Testis (tissue), 3 donors: ENCODE data around the gene FAM8A1. TPM values are rescaled to one million over a fixed set of nuclear protein-coding genes. Genes with fewer than 3 reads are reported as not detected.

Experiments used
- DNase-seq: peaks from one replicate; pipeline ENCODE4 v3.0.0-alpha.2; 2019
- H3K27ac ChIP-seq, 2 donors: fragments of 200-600 bp; sonication (generic); one replicate each; pipeline ENCODE4 v1.5.1; 2019
- H3K27me3 ChIP-seq: fragments of 200-600 bp; sonication (generic); one replicate; pipeline ENCODE4 v1.5.1; 2019
- H3K36me3 ChIP-seq: fragments of 200-600 bp; sonication (generic); one replicate; pipeline ENCODE4 v1.5.1; 2017; ENCODE audit warnings: low read depth; ENCODE audit errors: missing control alignments
- H3K4me1 ChIP-seq: fragments of 200-600 bp; sonication (generic); one replicate; pipeline ENCODE4 v1.5.1; 2019
- H3K4me3 ChIP-seq, 2 donors: fragments of 200-600 bp; sonication (generic); one replicate each; pipeline ENCODE4 v1.5.1; 2017 to 2019
- H3K9me3 ChIP-seq: fragments of 200-600 bp; sonication (generic); one replicate; pipeline ENCODE4 v1.5.1; 2017
- CTCF ChIP-seq, 3 experiments: fragments of 450-650 bp in 2 of 3; fragments of 200-600 bp in 1 of 3; sonication (generic) in 1 of 3; IDR thresholded peaks; one replicate each; pipeline ENCODE4 v1.5.1; 2016 to 2019; ENCODE audit warnings: antibody characterized with exemption in 3 of 3, mild to moderate bottlenecking in 2 of 3, moderate library complexity in 1 of 3
- POLR2A ChIP-seq: fragments of 450-650 bp; IDR thresholded peaks from one replicate; pipeline ENCODE4 v1.6.1; 2017; ENCODE audit warnings: antibody characterized with exemption, mild to moderate bottlenecking, moderate library complexity
- WGBS, 2 donors: methylation state at CpG; one replicate each; pipeline ENCODE4 v1.1.5; 2018; 5-methylcytosine and 5-hydroxymethylcytosine counted together
- intact Hi-C: fragments of 100-400 bp; cut with DNase I; formaldehyde crosslinking; loops from one replicate; pipeline ENCODE4 v1.15.1; 2023; ENCODE audit warnings: low total_unique reads
- polyA plus RNA-seq: library from polyadenylated mRNA; stranded (reverse); fragments of 350-450 nt; fragmentation: Illumina TruSeq; extraction: RNeasy Lipid Tissue Mini Kit (QIAGEN cat#74804); gene quantifications from one replicate; pipeline ENCODE4 v1.2.3, GENCODE V29; 2014; ENCODE audit warnings: low read depth, low replicate concordance; ENCODE audit not compliant: insufficient read depth
- total RNA-seq, 2 donors: library from RNA; depleted of rRNA; stranded (reverse); fragments of >200 nt; gene quantifications; one replicate each; pipeline ENCODE4 v1.2.3, GENCODE V29; 2016

FAM8A1 gene
- total and polyA plus RNA-seq, 3 donors from 2014 or later = 26.8 to 39.7 (median 36.7) TPM

DNA sequence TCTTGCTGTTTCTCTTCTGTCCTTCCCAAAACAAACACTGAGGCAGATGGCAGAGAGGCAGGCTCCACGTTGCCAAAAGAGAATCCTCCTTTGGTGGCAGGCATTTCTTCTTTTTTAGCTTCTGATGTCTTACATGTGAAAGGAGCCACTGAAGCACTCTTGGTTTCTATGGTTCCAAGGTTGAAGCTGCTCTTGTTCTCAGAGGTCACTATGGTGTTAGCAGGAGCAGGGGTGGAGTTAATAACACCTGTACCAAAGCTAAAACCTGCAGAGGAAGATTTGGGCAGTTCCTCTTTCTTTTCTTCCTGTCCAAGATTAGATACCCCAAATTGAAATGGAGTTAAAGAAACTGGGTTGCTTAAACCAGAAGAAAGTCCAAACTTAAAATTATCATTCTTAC is 28.8 kb downstream of the FAM8A1 start:
- no peaks in the 10 kb centered on the region for H3K4me1 ChIP-seq
- no peak for TF ChIP-seq CTCF (IDR thresholded peaks at IDR 0.05)
- no peak for TF ChIP-seq POLR2A
- no peaks in the 10 kb centered on the region for H3K27me3 ChIP-seq
- H3K9me3 ChIP-seq = no peaks in the 10 kb centered on the region
- DNase-seq = no peak
- no peak overlapping the region for H3K27ac ChIP-seq
- H3K4me3 ChIP-seq = no peak overlapping the region
- WGBS, 2 donors = 76 to 83% methylated on average over 1 of the region's 1 CpG
- intact Hi-C loops = no loop called here
- H3K36me3 ChIP-seq = no peaks in the 10 kb centered on the region

DNA sequence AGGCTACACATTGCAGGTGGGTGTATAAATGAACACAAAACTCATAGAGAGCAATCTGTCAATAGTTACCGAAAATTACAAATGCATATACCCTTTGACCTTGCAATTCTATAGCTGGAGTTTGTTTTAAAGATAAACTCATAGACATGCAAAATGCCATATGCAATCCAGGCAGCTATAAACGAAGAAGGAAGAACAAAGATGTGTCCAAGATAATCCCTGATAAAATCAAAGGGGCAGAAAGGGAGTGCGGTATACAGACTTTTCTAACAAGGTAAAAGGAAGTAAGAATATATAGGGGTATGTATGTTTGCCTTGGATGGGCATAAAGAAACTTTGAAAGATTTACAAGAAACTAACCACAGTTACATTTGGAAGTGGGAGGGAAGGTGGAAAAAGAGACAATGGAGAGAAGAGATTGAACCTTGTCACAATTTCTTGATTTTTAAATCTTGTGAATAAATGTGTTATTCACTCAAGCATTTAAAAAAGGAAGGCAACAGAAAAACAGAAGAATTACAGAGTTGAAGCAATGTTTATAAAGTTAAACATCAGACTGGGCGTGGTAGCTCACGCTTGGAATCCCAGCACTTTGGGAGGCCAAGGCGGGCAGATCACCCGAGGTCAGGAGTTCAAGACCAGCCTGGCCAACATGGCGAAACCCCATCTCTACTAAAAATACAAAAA is 29.9 kb downstream of the FAM8A1 start:
- Histone ChIP-seq H3K4me3 (no peak overlapping the region), H3K27ac (no peak overlapping the region), H3K36me3 (no peaks in the 10 kb centered on the region), H3K4me1 (no peaks in the 10 kb centered on the region), H3K27me3 (no peaks in the 10 kb centered on the region), H3K9me3 (no peaks in the 10 kb centered on the region)
- WGBS, 2 donors = 83 to 93% methylated on average over 8 of the region's 8 CpGs
- intact Hi-C loops = no loop called here
- no peak for DNase-seq
- no peak for TF ChIP-seq CTCF (IDR thresholded peaks at IDR 0.05)
- no peak for TF ChIP-seq POLR2A

DNA sequence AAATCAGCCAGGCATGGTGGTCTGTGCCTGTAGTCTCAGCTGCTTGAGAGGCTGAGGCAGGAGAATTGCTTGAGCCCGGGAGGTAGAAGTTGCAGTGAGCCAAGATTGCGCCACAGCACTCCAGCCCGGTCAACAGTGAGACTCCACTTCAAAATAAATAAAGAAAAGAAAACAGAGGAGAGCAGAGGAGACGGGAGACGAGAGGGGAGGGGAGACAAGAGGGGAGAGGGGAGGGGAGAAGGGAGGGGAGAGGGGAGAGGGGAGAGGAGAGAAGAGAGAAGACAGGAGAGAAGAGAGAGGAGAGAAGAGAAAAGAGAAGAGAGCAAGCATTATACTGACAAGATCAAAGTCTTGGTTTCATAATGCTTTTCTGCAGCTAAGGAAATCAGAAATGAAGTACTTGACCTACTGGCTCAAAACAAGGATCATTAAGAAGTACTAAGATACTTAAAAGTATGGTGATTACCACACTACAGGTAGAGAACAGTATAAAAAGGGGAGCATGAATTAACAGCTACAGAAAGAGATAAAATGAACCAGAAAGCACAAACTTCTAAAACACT is 30.5 kb downstream of the FAM8A1 start:
- H3K4me3 ChIP-seq = no peak overlapping the region
- no peak overlapping the region for H3K27ac ChIP-seq
- 85 to 86% methylated on average over 5 of the region's 5 CpGs for WGBS, 2 donors
- no peaks in the 10 kb centered on the region for H3K4me1 ChIP-seq
- no peaks in the 10 kb centered on the region for H3K27me3 ChIP-seq
- intact Hi-C loops = no loop called here
- H3K36me3 ChIP-seq = no peaks in the 10 kb centered on the region
- no peak for TF ChIP-seq POLR2A
- no peak for TF ChIP-seq CTCF (IDR thresholded peaks at IDR 0.05)
- H3K9me3 ChIP-seq = no peaks in the 10 kb centered on the region
- no peak for DNase-seq

- no peaks in the 10 kb centered on the region for H3K9me3 ChIP-seq
- H3K4me3 ChIP-seq = no peak overlapping the region
- H3K27ac ChIP-seq = no peak overlapping the region
- no peak for TF ChIP-seq CTCF (IDR thresholded peaks at IDR 0.05)
- TF ChIP-seq POLR2A = no peak
- no peaks in the 10 kb centered on the region for H3K4me1 ChIP-seq
- H3K27me3 ChIP-seq = no peaks in the 10 kb centered on the region
- DNase-seq = no peak
- WGBS, 2 donors = 96 to 97% methylated on average over 1 of the region's 1 CpG
- intact Hi-C loops = no loop called here
- H3K36me3 ChIP-seq = no peaks in the 10 kb centered on the region
Measured at GRCh38 chr6:17632934-17633333, 32.8 kb downstream of the FAM8A1 start.
